MCF 10A (cell line): ENCODE results near the gene LRRC17. TPM values are rescaled to one million over a fixed set of nuclear protein-coding genes. Genes with fewer than 3 reads are reported as not detected.

Experiments used
- BruUV-seq: library from RNA; stranded (reverse); fragments of 400-500 nt; replicated peaks from 2 replicates; lab custom pipeline; 2021; lab: Mats Ljungman, UMichigan
- CTCF ChIA-PET: fragments of 300-600 bp; sonication (Branson Sonifier 250); formaldehyde crosslinking; extraction: SDS; loops from one replicate; lab custom pipeline; 2021; ENCODE audit warnings: antibody characterized with exemption, inconsistent platforms; lab: Yijun Ruan, JAX
- POLR2A ChIA-PET: fragments of 300-600, 350-650 bp; sonication (Branson Sonifier 250); formaldehyde crosslinking; extraction: SDS; loops from one replicate; lab custom pipeline; 2020; ENCODE audit warnings: antibody characterized with exemption, inconsistent platforms; lab: Yijun Ruan, JAX
- DNase-seq: peaks from one replicate; pipeline ENCODE4 v3.0.0-alpha.2; 2018; ENCODE audit not compliant: unreplicated experiment
- H3K27ac Mint-ChIP-seq: one replicate; pipeline ENCODE4 v1.8.0; 2022; ENCODE audit warnings: mild to moderate bottlenecking, low read depth, mixed read lengths; ENCODE audit not compliant: unreplicated experiment
- H3K27me3 Mint-ChIP-seq: one replicate; pipeline ENCODE4 v1.8.0; 2022; ENCODE audit warnings: mixed read lengths; ENCODE audit not compliant: insufficient read depth, unreplicated experiment
- H3K36me3 Mint-ChIP-seq: one replicate; pipeline ENCODE4 v1.8.0; 2022; ENCODE audit warnings: mild to moderate bottlenecking, moderate library complexity, mixed read lengths; ENCODE audit not compliant: insufficient read depth, unreplicated experiment
- H3K4me1 Mint-ChIP-seq: one replicate; pipeline ENCODE4 v1.8.0; 2022; ENCODE audit warnings: mixed read lengths; ENCODE audit not compliant: insufficient read depth, unreplicated experiment
- H3K4me3 Mint-ChIP-seq: one replicate; pipeline ENCODE4 v1.8.0; 2022; ENCODE audit warnings: mild to moderate bottlenecking, moderate library complexity, mixed read lengths; ENCODE audit not compliant: unreplicated experiment
- H3K9me3 Mint-ChIP-seq: one replicate; pipeline ENCODE4 v1.8.0; 2022; ENCODE audit warnings: mixed read lengths; ENCODE audit not compliant: unreplicated experiment
- intact Hi-C: fragments of 100-400 bp; cut with micrococcal nuclease; formaldehyde crosslinking; loops from 2 replicates; pipeline ENCODE4 v1.14.1; 2022
- total RNA-seq: library from RNA; stranded (reverse); gene quantifications from 2 replicates; pipeline ENCODE4 v1.2.3, GENCODE V29; 2022
- TF ChIP-seq, protein P1 (sequence below): fragments of 200-600 bp; IDR thresholded peaks from one replicate; pipeline ENCODE4 v1.8.0; 2022; ENCODE audit warnings: antibody characterized with exemption, mild to moderate bottlenecking; ENCODE audit not compliant: unreplicated experiment

Gene LRRC17
- total RNA-seq, 1 experiment from 2014 or later, result 0.21 TPM

DNA sequence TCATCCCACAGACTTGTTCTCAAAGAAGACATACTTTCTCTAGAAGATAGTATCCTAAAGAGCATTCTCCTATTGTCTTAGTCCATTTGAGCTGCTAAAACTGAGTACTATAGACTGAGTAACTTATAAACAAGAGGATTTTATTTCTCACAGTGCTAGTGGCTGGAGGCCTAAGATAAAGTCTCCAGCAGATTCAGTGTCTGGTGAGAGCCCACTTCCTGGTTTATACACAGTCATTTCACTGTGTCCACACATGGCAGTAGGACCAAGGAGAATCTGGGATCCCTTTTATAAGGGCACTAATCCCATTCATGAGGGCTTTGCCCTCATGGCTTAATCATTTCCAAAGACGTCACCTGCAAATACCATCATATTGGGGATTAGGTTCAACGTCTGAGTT lies 68.7 kb downstream of the LRRC17 start:
- intact Hi-C loops, result no loop called here
- ChIA-PET CTCF (no interaction called here), POLR2A (interaction anchor here (0.6 kb wide), 1 partner anchor 12 kb away, joined by 3 read pairs; no protein-coding TSS in a partner anchor)
- no peak for DNase-seq
- no TSS peak for BruUV-seq
- TF ChIP-seq, protein P1, sequence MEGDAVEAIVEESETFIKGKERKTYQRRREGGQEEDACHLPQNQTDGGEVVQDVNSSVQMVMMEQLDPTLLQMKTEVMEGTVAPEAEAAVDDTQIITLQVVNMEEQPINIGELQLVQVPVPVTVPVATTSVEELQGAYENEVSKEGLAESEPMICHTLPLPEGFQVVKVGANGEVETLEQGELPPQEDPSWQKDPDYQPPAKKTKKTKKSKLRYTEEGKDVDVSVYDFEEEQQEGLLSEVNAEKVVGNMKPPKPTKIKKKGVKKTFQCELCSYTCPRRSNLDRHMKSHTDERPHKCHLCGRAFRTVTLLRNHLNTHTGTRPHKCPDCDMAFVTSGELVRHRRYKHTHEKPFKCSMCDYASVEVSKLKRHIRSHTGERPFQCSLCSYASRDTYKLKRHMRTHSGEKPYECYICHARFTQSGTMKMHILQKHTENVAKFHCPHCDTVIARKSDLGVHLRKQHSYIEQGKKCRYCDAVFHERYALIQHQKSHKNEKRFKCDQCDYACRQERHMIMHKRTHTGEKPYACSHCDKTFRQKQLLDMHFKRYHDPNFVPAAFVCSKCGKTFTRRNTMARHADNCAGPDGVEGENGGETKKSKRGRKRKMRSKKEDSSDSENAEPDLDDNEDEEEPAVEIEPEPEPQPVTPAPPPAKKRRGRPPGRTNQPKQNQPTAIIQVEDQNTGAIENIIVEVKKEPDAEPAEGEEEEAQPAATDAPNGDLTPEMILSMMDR, result no peak
- H3K27ac Mint-ChIP-seq, result no peak overlapping the region
- H3K4me3 Mint-ChIP-seq, result no peak overlapping the region
- no peaks in the 10 kb centered on the region for H3K27me3 Mint-ChIP-seq
- peaks cover 16% of the 10 kb centered on the region for H3K4me1 Mint-ChIP-seq
- H3K9me3 Mint-ChIP-seq, result peaks cover 5% of the 10 kb centered on the region
- no peaks in the 10 kb centered on the region for H3K36me3 Mint-ChIP-seq

DNA sequence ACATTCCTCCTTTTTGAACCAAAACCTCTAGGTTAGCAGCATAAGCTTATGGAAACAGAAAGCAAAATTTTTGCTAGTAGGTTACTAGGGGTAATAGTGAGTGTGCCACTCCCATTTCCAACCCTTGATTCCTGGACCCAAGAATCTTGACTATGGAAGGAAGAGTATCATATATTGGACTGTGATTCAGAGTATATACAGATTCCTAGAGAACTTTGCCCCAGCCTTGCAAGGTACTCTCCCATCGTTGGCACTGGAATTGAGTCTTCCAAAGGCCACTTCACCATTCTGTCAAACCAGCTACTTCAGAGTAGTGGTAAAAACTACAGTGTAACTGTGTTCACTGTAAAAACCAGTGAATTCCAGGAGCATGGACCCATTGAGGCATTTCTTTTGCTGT lies 69.4 kb downstream of the LRRC17 start:
- H3K36me3 Mint-ChIP-seq, result no peaks in the 10 kb centered on the region
- POLR2A ChIA-PET, result interaction anchor here (0.6 kb wide), 1 partner anchor 11 kb away, joined by 3 read pairs; no protein-coding TSS in a partner anchor
- H3K4me3 Mint-ChIP-seq, result no peak overlapping the region
- H3K27ac Mint-ChIP-seq, result no peak overlapping the region
- intact Hi-C loops, result no loop called here
- TF ChIP-seq, protein P1, result no peak
- BruUV-seq, result no TSS peak
- no peaks in the 10 kb centered on the region for H3K27me3 Mint-ChIP-seq
- peaks cover 16% of the 10 kb centered on the region for H3K4me1 Mint-ChIP-seq
- H3K9me3 Mint-ChIP-seq, result no peaks in the 10 kb centered on the region
- no peak for DNase-seq
- CTCF ChIA-PET, result no interaction called here

DNA sequence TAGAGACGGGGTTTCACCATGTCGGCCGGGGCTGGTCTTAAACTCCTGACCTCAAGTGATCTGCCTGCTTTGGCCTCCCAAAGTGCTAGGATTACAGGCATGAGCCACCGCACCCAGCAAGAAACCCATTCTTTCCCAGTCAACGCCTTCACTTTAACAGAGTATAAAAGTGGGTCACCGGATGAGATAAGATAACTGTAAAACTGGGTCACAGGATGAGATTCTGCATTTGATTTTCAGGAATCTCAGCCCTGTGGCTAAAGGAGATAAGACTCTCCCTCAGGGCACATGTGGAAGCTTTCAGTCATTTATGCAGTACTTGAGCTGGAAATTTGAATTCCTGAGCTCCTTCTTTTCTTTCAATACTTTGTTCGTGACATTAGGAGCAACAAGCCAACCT lies 70.8 kb downstream of the LRRC17 start:
- no peak for DNase-seq
- intact Hi-C loops, result no loop called here
- no peak overlapping the region for H3K4me3 Mint-ChIP-seq
- peaks cover 9% of the 10 kb centered on the region for H3K4me1 Mint-ChIP-seq
- CTCF ChIA-PET, result interaction anchor here (0.7 kb wide), 1 partner anchor 113 kb away, joined by 3 read pairs; no protein-coding TSS in a partner anchor
- no peak overlapping the region for H3K27ac Mint-ChIP-seq
- BruUV-seq, result no TSS peak
- TF ChIP-seq, protein P1, result no peak
- no peaks in the 10 kb centered on the region for H3K36me3 Mint-ChIP-seq
- POLR2A ChIA-PET, result interaction anchor here (0.5 kb wide), 1 partner anchor 9 kb away, joined by 4 read pairs; no protein-coding TSS in a partner anchor
- H3K27me3 Mint-ChIP-seq, result no peaks in the 10 kb centered on the region
- no peaks in the 10 kb centered on the region for H3K9me3 Mint-ChIP-seq

DNA sequence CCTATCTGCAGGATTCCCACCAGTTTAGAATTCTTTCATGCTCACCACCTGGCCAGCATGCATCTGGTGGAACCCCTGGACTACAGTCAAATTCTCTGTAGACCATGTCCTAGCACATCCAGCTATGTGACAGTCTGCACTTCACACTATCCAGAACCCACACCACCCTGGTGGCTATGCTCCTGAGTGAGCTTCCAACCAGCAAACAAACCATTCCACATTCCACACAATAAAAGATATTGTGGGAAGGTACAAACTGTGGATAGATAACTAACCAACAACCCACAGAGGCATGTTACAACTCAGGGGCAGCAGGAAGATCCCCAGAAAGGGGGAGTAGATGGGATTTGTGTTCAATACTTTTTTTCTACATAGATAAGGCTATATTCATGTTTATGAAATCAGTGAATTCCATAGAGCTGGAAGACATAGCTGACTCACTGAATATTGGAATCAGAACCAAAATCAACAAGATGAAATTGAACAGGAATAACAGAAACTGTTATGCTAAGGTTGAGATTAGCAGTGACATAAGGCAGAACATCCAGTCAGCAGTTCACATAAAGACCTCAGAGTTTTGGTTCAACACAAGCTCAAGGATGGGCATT lies 72.5 kb downstream of the LRRC17 start:
- Mint-ChIP-seq H3K27ac (no peak overlapping the region), H3K27me3 (no peaks in the 10 kb centered on the region), H3K36me3 (no peaks in the 10 kb centered on the region), H3K9me3 (no peaks in the 10 kb centered on the region), H3K4me1 (peaks cover 7% of the 10 kb centered on the region), H3K4me3 (no peak overlapping the region)
- no peak for DNase-seq
- intact Hi-C loops, result no loop called here
- ChIA-PET CTCF (interaction anchor here (0.9 kb wide), 1 partner anchor 95 kb away, joined by 3 read pairs; no protein-coding TSS in a partner anchor), POLR2A (interaction anchor here (0.6 kb wide), 1 partner anchor 13 kb away, joined by 4 read pairs; no protein-coding TSS in a partner anchor)
- BruUV-seq, result no TSS peak
- TF ChIP-seq, protein P1, result no peak
